Brain microvascular endothelial cell (primary cell): ENCODE measurements around the gene SLFN12L.
"Not testable (repeated sequence)": the region's sequence is repeated elsewhere in the genome, so short reads cannot be mapped to it uniquely, and the experiment has no call there.

ENCODE experiments used
- DNase-seq: peaks from one replicate; pipeline ENCODE4 v3.0.0-alpha.2; 2020
- H3K27ac ChIP-seq: fragments of 250-450 bp; sonication (Bioruptor Pico); 2 replicates; pipeline ENCODE4 v1.5.1; 2020; ENCODE audit warnings: mild to moderate bottlenecking, moderate library complexity
- H3K27me3 ChIP-seq: fragments of 250-450 bp; sonication (Bioruptor Pico); replicated peaks from 2 replicates; pipeline ENCODE4 v1.5.1; 2020; ENCODE audit warnings: mild to moderate bottlenecking
- H3K36me3 ChIP-seq: fragments of 250-450 bp; sonication (Bioruptor Pico); replicated peaks from 2 replicates; pipeline ENCODE4 v1.5.1; 2020; ENCODE audit warnings: mild to moderate bottlenecking
- H3K4me3 ChIP-seq: 2 replicates; pipeline ENCODE4 v1.5.1; 2011; ENCODE audit warnings: low read depth, mild to moderate bottlenecking, control low read depth, low read length, moderate library complexity
- CTCF ChIP-seq: IDR thresholded peaks from 2 replicates; pipeline ENCODE4 v1.5.1; 2011; ENCODE audit warnings: low read depth, mild to moderate bottlenecking, moderate library complexity, low read length, control low read depth, inconsistent platforms; ENCODE audit errors: missing control alignments
- in situ Hi-C: cut with HindIII; loops from 2 replicates; pipeline ENCODE4 v1.10.0; 2017; ENCODE audit warnings: low sequenced_read_pairs, low pct_ligation_motif_present

Gene SLFN12L

GRCh38 chr17:35534576-35535093 is 2.8 kb downstream of the SLFN12L start:
- no peaks in the 10 kb centered on the region for H3K36me3 ChIP-seq
- H3K27me3 ChIP-seq, result no peaks in the 10 kb centered on the region
- no peak for DNase-seq
- TF ChIP-seq CTCF, result no peak
- in situ Hi-C loops, result loop anchor here (25.0 kb wide), 1 partner anchor 222 kb away; no protein-coding TSS in a partner anchor
- no peak overlapping the region for H3K4me3 ChIP-seq
- no peak overlapping the region for H3K27ac ChIP-seq

DNA sequence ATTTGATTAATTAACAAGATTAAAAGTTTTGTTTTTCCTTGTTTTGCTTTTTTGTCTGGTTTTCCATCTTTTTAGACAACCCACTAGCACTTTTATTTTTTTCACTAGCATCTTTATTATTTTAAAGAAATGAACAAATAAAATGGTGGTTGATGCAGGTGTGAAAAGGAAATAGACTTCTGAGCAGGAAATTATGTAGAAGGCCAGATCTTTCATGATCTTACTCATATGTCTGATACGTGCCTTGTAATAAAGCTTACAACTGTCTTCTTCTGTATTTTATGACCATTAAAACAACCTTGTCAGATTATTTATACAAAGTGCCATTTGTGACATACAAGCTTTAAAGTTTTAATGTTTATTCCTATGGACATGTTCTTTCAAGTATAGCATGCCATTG is 6.3 kb downstream of the SLFN12L start:
- DNase-seq, result no peak
- Histone ChIP-seq H3K36me3 (no peaks in the 10 kb centered on the region), H3K27ac (no peak overlapping the region), H3K4me3 (no peak overlapping the region), H3K27me3 (no peaks in the 10 kb centered on the region)
- in situ Hi-C loops, result loop anchor here (25.0 kb wide), 1 partner anchor 219 kb away; no protein-coding TSS in a partner anchor
- TF ChIP-seq CTCF, result no peak

DNA sequence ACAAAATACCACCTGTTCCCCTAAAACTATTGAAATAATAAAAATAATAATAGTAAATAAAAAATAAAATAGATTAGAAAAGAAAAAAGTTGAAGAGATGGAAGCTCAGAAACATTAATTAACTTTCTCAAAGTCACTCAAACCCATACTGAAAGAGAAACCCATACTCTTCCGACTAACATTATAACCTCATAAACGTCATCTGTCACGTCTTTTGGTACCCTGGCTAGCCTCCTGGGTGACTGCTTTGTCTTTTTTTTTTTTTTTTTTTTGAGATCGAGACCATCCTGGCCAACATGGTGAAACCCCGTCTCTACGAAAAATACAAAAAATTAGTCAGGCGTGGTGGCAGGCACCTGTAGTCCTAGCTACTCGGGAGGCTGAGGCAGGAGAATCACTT is 7.6 kb downstream of the SLFN12L start:
- Histone ChIP-seq H3K27me3 (no peaks in the 10 kb centered on the region), H3K4me3 (no peak overlapping the region), H3K36me3 (no peaks in the 10 kb centered on the region), H3K27ac (no peak overlapping the region)
- no peak for TF ChIP-seq CTCF
- no peak for DNase-seq
- in situ Hi-C loops, result loop anchor here (25.0 kb wide), 1 partner anchor 218 kb away; no protein-coding TSS in a partner anchor

- DNase-seq, H3K27me3 ChIP-seq, H3K36me3 ChIP-seq, H3K27ac ChIP-seq, H3K4me3 ChIP-seq: not testable (repeated sequence)
- in situ Hi-C loops, result loop anchor here (25.0 kb wide), 1 partner anchor 217 kb away; no protein-coding TSS in a partner anchor
These were observed 8.2 kb downstream of the SLFN12L start for GRCh38 chr17:35529326-35529725.

- Histone ChIP-seq H3K4me3 (no peak overlapping the region), H3K27ac (no peak overlapping the region), H3K27me3 (no peaks in the 10 kb centered on the region), H3K36me3 (no peaks in the 10 kb centered on the region)
- DNase-seq, result no peak
- in situ Hi-C loops, result no loop called here
- no peak for TF ChIP-seq CTCF
These were observed 14.2 kb downstream of the SLFN12L start for GRCh38 chr17:35523296-35523695.

GRCh38 chr17:35521654-35522256 is 15.7 kb downstream of the SLFN12L start:
- in situ Hi-C loops, H3K36me3 ChIP-seq, DNase-seq, H3K4me3 ChIP-seq, H3K27ac ChIP-seq, H3K27me3 ChIP-seq: not testable (repeated sequence)

DNA sequence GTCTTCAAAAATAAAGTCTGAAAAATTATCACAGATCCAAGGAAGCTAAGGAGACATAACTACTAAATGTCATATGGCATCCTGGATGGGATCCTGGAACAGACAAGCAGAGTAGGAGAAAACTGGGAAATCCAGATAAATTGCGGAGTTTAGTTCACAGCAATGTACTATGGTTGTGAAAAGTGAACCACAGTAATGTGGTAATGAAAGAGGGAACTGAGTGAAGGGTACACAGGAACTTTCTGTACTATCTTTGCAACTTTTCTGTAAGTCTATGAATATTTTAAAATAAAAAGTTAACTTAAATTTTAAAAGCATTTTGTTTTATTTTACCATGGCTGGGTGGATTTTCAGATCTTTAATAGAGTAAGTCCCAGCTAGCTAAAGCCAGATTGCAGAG is 16.3 kb downstream of the SLFN12L start:
- no peaks in the 10 kb centered on the region for H3K36me3 ChIP-seq
- peaks cover 3% of the 10 kb centered on the region for H3K27me3 ChIP-seq
- no peak for TF ChIP-seq CTCF
- H3K4me3 ChIP-seq, result no peak overlapping the region
- in situ Hi-C loops, result no loop called here
- no peak overlapping the region for H3K27ac ChIP-seq
- no peak for DNase-seq
